ENCODE results near the gene SKOR2. TPM values are rescaled to one million over a fixed set of nuclear protein-coding genes. Genes with fewer than 3 reads are reported as not detected.

SKOR2 gene, protein sequence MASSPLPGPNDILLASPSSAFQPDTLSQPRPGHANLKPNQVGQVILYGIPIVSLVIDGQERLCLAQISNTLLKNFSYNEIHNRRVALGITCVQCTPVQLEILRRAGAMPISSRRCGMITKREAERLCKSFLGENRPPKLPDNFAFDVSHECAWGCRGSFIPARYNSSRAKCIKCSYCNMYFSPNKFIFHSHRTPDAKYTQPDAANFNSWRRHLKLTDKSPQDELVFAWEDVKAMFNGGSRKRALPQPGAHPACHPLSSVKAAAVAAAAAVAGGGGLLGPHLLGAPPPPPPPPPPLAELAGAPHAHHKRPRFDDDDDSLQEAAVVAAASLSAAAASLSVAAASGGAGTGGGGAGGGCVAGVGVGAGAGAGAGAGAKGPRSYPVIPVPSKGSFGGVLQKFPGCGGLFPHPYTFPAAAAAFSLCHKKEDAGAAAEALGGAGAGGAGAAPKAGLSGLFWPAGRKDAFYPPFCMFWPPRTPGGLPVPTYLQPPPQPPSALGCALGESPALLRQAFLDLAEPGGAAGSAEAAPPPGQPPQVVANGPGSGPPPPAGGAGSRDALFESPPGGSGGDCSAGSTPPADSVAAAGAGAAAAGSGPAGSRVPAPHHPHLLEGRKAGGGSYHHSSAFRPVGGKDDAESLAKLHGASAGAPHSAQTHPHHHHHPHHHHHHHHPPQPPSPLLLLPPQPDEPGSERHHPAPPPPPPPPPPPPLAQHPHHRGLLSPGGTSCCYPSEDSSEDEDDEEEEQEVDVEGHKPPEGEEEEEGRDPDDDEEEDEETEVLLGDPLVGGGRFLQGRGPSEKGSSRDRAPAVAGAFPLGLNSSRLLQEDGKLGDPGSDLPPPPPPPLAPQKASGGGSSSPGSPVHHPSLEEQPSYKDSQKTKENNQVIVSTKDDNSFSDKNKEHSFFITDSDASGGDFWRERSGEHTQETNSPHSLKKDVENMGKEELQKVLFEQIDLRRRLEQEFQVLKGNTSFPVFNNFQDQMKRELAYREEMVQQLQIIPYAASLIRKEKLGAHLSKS
- total RNA-seq = not detected

DNA sequence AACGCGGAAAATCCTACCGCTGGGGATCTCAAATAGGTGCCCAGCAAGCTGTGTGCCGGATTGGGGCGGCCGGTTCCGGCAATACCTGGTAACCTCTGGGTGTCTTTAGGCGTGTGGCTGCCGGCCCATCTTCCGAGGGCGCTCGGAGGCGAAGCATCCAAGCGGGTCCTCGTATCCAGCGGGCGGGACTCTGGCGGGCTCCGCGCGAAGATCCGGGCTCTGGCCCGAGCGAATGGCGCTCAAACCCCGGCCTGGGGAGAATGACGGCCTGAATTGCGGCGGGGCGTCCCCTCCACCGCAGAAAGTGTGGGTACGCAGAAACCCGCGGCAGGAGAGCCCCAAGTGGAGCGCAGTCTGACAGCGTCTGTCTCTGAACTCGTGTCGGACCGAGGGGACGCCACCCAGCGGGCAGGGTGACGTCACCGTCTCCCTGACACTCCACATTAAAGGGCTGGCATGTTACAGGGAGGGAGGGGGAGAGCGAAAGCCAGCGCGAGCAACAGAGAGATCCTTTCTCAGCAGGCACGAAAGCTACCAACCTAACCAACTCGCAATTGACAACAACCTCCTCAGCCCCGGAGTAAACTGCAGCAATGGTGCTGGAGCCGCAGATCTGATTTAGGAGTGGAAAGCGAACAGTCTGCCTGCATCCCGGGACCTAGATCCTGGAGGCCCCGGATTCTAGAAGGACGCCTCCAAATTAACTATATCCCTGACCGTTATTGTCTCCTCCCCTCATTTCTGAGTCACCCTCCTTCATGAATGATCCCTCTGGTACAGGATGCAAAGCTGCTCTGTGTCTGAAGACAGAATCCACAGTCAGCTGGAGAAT lies at the start of gene SKOR2:
TSS of gene SKOR2 (minus strand) at position 372 of the 832 bp plus-strand sequence. CDS start 2,477 bp downstream, outside the sequence.
- peaks cover 0 to 27% (median 0%) of the 10 kb centered on the region in 4 donors for H3K4me1 ChIP-seq
- peaks cover 0 to 12% (median 0%) of the 10 kb centered on the region in 4 donors for H3K9me3 ChIP-seq
- TF ChIP-seq EP300 (IDR thresholded peaks at IDR 0.05) = no peak
- no peak for TF ChIP-seq POLR2A (IDR thresholded peaks at IDR 0.05)
- TF ChIP-seq, protein P1, sequence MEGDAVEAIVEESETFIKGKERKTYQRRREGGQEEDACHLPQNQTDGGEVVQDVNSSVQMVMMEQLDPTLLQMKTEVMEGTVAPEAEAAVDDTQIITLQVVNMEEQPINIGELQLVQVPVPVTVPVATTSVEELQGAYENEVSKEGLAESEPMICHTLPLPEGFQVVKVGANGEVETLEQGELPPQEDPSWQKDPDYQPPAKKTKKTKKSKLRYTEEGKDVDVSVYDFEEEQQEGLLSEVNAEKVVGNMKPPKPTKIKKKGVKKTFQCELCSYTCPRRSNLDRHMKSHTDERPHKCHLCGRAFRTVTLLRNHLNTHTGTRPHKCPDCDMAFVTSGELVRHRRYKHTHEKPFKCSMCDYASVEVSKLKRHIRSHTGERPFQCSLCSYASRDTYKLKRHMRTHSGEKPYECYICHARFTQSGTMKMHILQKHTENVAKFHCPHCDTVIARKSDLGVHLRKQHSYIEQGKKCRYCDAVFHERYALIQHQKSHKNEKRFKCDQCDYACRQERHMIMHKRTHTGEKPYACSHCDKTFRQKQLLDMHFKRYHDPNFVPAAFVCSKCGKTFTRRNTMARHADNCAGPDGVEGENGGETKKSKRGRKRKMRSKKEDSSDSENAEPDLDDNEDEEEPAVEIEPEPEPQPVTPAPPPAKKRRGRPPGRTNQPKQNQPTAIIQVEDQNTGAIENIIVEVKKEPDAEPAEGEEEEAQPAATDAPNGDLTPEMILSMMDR (IDR thresholded peaks at IDR 0.05) = no peak
- H3K4me3 ChIP-seq = peak within 1 kb of the TSS in 1 of 4 donors; percentile 17
- no peak within 1 kb of the TSS for H3K27ac ChIP-seq
- H3K36me3 ChIP-seq = no peaks in the 10 kb centered on the region
- H3K27me3 ChIP-seq = peaks cover 0 to 87% of the 10 kb centered on the region in 2 donors
- 1 to 3% methylated on average over 35 to 51 of the region's 55 CpGs for WGBS, 2 donors
- DNase-seq (ENCODE audit: low spot score in 2 of 2) = no peak

DNA sequence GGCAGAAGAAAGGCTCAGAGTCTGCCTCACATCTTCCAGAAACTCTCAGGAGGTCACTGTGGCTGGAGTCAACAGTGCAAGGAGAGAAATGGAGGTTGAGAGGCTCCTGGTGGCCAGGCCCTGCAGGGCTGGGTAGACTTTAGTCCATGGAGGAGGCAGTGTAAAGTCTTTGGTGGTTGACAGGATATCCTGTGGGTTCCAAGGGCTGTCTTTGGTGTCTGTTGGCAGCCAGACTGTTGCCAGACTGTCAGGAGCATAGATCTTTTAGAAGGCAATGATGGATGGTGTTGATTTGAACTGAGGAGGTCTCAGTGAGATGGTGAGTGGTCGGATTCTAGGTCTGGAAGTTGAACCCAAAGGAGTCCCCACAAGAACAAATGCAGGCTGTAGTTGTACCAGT lies 45.0 kb upstream of the SKOR2 start:
- H3K9me3 ChIP-seq = peaks cover 0 to 19% (median 0%) of the 10 kb centered on the region in 4 donors
- no peaks in the 10 kb centered on the region for H3K36me3 ChIP-seq
- H3K27ac ChIP-seq = no peak overlapping the region
- H3K4me1 ChIP-seq = no peaks in the 10 kb centered on the region
- no peak overlapping the region for H3K4me3 ChIP-seq
- WGBS, 2 donors = 58 to 67% methylated on average over 1 of the region's 1 CpG
- H3K27me3 ChIP-seq = no peaks in the 10 kb centered on the region
- no peak for DNase-seq (ENCODE audit: low spot score in 2 of 2)
- TF ChIP-seq POLR2A (IDR thresholded peaks at IDR 0.05) = no peak
- no peak for TF ChIP-seq EP300 (IDR thresholded peaks at IDR 0.05)
- TF ChIP-seq, protein P1 (IDR thresholded peaks at IDR 0.05) = no peak

DNA sequence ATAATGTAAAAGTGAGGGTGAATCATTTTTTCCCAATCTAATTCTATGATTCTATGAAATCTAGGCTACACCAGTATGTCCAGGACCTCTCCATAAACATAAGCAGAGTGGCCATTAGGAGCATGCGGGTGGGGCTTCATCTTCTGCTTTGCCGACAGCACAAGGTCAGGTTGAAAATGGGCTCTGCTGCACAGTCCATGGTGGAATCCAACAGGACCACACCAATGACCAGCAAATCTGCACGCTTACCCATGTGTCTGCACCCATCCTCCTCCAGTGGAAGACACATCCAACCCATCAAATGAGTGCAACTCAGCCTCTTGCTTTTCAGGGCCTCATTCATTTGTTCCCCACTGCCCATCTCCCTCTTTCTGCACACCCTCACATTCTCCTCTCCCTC lies 43.3 kb upstream of the SKOR2 start:
- H3K4me1 ChIP-seq = no peaks in the 10 kb centered on the region
- H3K27ac ChIP-seq = no peak overlapping the region
- no peak for TF ChIP-seq EP300 (IDR thresholded peaks at IDR 0.05)
- TF ChIP-seq POLR2A (IDR thresholded peaks at IDR 0.05) = no peak
- TF ChIP-seq, protein P1 (IDR thresholded peaks at IDR 0.05) = no peak
- no peak overlapping the region for H3K4me3 ChIP-seq
- H3K9me3 ChIP-seq = peaks cover 0 to 7% (median 0%) of the 10 kb centered on the region in 4 donors
- no peaks in the 10 kb centered on the region for H3K36me3 ChIP-seq
- WGBS, 2 donors = 87 to 90% methylated on average over 3 of the region's 3 CpGs
- no peak for DNase-seq (ENCODE audit: low spot score in 2 of 2)
- H3K27me3 ChIP-seq = no peaks in the 10 kb centered on the region

DNA sequence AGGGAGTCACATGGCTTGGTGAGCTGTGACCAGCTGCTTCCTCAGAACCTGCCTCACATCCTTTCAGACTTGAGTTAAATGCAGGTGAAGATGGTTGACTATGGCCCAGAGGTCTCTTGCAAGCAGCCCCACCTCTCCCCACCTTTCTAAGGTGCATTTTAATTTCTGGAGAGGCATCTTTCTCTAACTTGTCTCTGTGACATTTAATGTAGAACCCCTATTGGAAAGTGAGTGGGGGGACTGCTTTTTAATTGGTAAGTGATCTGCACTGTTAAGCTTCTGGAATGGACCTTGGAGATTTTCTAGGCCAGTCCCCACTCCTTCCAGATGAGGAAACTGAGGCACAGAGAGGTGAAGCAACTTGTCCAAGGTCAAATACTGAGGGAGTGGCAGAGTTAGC lies 37.3 kb upstream of the SKOR2 start:
- Histone ChIP-seq H3K4me1 (no peaks in the 10 kb centered on the region), H3K27ac (no peak overlapping the region), H3K4me3 (no peak overlapping the region), H3K27me3 (no peaks in the 10 kb centered on the region), H3K36me3 (no peaks in the 10 kb centered on the region), H3K9me3 (no peaks in the 10 kb centered on the region)
- TF ChIP-seq POLR2A (IDR thresholded peaks at IDR 0.05) = no peak
- no peak for TF ChIP-seq EP300 (IDR thresholded peaks at IDR 0.05)
- TF ChIP-seq, protein P1 (IDR thresholded peaks at IDR 0.05) = no peak
- DNase-seq (ENCODE audit: low spot score in 2 of 2) = no peak
